HG03457 (cell line): ENCODE results near the gene SEC61A2.

Experiments
- ATAC-seq: cut with Tn5 transposase; IDR thresholded peaks from one replicate; pipeline ENCODE4 v1.9.1; 2021; ENCODE audit warnings: moderate number of reproducible peaks; ENCODE audit not compliant: unreplicated experiment

SEC61A2 gene

GRCh38 chr10:12195603-12196506, 66.4 kb downstream of the SEC61A2 start, which contains the start of the genes CDC123 and NUDT5:
Gene CDC123, plus strand, starts transcription at chr10:12196188. Its CDS starts 58 bp downstream, at chr10:12196246.
Gene NUDT5, minus strand, starts transcription at chr10:12195891. Its CDS starts 9,600 bp downstream, at chr10:12186291.
- ATAC-seq: peak; percentile 75

- ATAC-seq: peak; percentile 19
These were observed 67.2 kb downstream of the SEC61A2 start for GRCh38 chr10:12196531-12197211.

- ATAC-seq: no peak
These were observed 68.7 kb downstream of the SEC61A2 start for GRCh38 chr10:12198156-12198555.

- ATAC-seq: no peak
These were observed 71.4 kb downstream of the SEC61A2 start for GRCh38 chr10:12200850-12201249.

- ATAC-seq: no peak
These were observed 72.1 kb downstream of the SEC61A2 start for GRCh38 chr10:12201543-12201942.

- no peak for ATAC-seq
These were observed 72.7 kb downstream of the SEC61A2 start for GRCh38 chr10:12202226-12202625.

GRCh38 chr10:12205082-12205481, 75.6 kb downstream of the SEC61A2 start:
- no peak for ATAC-seq

- ATAC-seq: no peak
These were observed 77.6 kb downstream of the SEC61A2 start for GRCh38 chr10:12207114-12207513.

GRCh38 chr10:12208460-12208859, 79.0 kb downstream of the SEC61A2 start:
- ATAC-seq: no peak

- ATAC-seq: no peak
These were observed 83.0 kb downstream of the SEC61A2 start for GRCh38 chr10:12212454-12212853.

GRCh38 chr10:12213621-12214020, 84.1 kb downstream of the SEC61A2 start:
- ATAC-seq: no peak

- ATAC-seq: no peak
These were observed 84.6 kb downstream of the SEC61A2 start for GRCh38 chr10:12214093-12214492.

GRCh38 chr10:12214763-12215218, 85.3 kb downstream of the SEC61A2 start:
- no peak for ATAC-seq
